Panc1 (cell line): Measurements from ENCODE around the gene ALDH2.

ENCODE experiments used
- CTCF ChIP-seq: fragments of 450-650 bp; IDR thresholded peaks from 2 replicates; pipeline ENCODE4 v1.5.1; 2017; ENCODE audit warnings: mild to moderate bottlenecking
- POLR2AphosphoS5 ChIP-seq: IDR thresholded peaks from 2 replicates; pipeline ENCODE4 v1.6.1; 2012; ENCODE audit warnings: mild to moderate bottlenecking, low read depth, low read length, moderate library complexity

GRCh38 chr12:111754671-111755070, 12.1 kb upstream of the ALDH2 start:
- TF ChIP-seq CTCF (no peak), POLR2AphosphoS5 (no peak)
